ENCODE results near the gene TNS3. TPM values are rescaled to one million over a fixed set of nuclear protein-coding genes. Genes with fewer than 3 reads are reported as not detected.

TNS3 gene
- total and polyA plus RNA-seq, 9 donors: 20.2 to 49.1 (median 29.7) TPM

DNA sequence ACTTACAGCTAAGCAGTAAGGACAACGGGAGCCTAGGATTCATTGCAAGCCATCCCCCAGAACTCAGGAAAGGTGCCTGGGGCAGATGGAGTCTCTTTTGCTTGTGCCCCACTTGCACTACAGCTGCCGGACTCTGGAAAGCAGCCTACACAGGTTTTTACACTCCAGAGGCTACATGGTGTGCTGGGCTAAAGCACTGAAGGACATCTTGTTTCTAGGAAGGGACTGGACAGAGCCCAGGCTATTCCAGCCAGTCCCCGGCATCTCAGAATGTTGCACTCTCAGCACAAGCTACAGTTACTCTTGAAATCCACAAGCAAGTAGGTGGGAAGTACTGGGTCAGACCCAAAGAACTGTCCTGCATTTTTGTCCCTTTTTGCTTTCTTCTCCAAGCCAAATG is 333.1 kb downstream of the TNS3 start:
- Histone ChIP-seq H3K4me1 (ENCODE audit: control insufficient read depth, insufficient read depth, low read length) (peaks cover 24% of the 10 kb centered on the region), H3K27ac (ENCODE audit: low read length) (no peak overlapping the region), H3K27me3 (ENCODE audit: control insufficient read depth, insufficient read depth, low read length) (no peaks in the 10 kb centered on the region), H3K4me3 (ENCODE audit: low read length) (no peak overlapping the region), H3K36me3 (ENCODE audit: control insufficient read depth, insufficient read depth, low read length) (no peaks in the 10 kb centered on the region), H3K9me3 (replicated peaks; ENCODE audit: control insufficient read depth, low read depth, low read length) (no peaks in the 10 kb centered on the region)
- WGBS (ENCODE audit: insufficient coverage): 69% methylated on average over 3 of the region's 3 CpGs
- no peak for DNase-seq

DNA sequence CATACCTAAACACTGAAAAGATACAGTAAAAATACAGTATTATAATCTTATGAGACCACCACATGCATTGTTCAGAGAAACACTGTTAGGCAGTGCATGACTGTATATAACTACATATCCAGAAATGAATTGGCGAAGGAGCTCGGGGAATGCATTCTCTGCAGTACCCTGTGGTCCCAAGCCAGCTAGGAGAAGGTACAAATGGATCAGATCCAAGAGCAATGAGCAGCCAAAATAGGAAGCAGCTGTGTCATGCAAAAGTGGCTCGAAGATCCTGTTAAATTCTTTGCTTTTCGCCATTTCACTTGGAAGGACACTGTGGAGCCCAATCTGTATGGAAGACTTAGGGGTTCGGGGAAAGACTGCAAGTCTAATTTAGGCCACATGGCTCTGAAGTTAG is 334.8 kb downstream of the TNS3 start:
- Histone ChIP-seq H3K27me3 (ENCODE audit: control insufficient read depth, insufficient read depth, low read length) (no peaks in the 10 kb centered on the region), H3K36me3 (ENCODE audit: control insufficient read depth, insufficient read depth, low read length) (no peaks in the 10 kb centered on the region), H3K27ac (ENCODE audit: low read length) (peak overlapping the region; percentile 47), H3K4me1 (ENCODE audit: control insufficient read depth, insufficient read depth, low read length) (peaks cover 19% of the 10 kb centered on the region), H3K4me3 (ENCODE audit: low read length) (no peak overlapping the region), H3K9me3 (replicated peaks; ENCODE audit: control insufficient read depth, low read depth, low read length) (no peaks in the 10 kb centered on the region)
- WGBS (ENCODE audit: insufficient coverage): 33% methylated on average over 5 of the region's 5 CpGs
- DNase-seq: peak; percentile 63

DNA sequence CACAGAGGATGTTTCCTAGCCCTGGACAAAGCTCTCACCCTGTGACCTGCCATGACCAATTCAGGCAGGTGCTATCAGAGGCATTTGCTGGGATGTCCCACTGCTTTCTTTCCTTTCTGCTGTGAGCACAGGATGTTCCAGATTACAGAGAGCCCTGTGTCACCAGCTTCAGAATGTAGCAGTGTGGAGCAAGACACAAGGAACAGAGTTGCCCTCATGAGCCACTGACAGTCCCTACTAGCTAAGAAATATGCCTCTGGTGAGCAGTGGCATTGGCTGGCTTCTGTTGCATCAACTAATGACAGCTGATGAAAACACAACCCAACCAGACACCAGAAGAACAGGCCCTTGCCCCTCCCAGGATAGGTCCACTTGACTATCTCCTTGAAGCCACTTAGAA is 337.2 kb downstream of the TNS3 start:
- Histone ChIP-seq H3K4me3 (ENCODE audit: low read length) (no peak overlapping the region), H3K4me1 (ENCODE audit: control insufficient read depth, insufficient read depth, low read length) (peaks cover 19% of the 10 kb centered on the region), H3K9me3 (replicated peaks; ENCODE audit: control insufficient read depth, low read depth, low read length) (no peaks in the 10 kb centered on the region), H3K27me3 (ENCODE audit: control insufficient read depth, insufficient read depth, low read length) (no peaks in the 10 kb centered on the region), H3K36me3 (ENCODE audit: control insufficient read depth, insufficient read depth, low read length) (no peaks in the 10 kb centered on the region), H3K27ac (ENCODE audit: low read length) (no peak overlapping the region)
- DNase-seq: no peak

- Histone ChIP-seq H3K4me3 (ENCODE audit: low read length) (no peak overlapping the region), H3K27ac (ENCODE audit: low read length) (no peak overlapping the region), H3K27me3 (ENCODE audit: control insufficient read depth, insufficient read depth, low read length) (no peaks in the 10 kb centered on the region), H3K4me1 (ENCODE audit: control insufficient read depth, insufficient read depth, low read length) (peaks cover 11% of the 10 kb centered on the region), H3K36me3 (ENCODE audit: control insufficient read depth, insufficient read depth, low read length) (no peaks in the 10 kb centered on the region), H3K9me3 (replicated peaks; ENCODE audit: control insufficient read depth, low read depth, low read length) (no peaks in the 10 kb centered on the region)
- WGBS (ENCODE audit: insufficient coverage): 78% methylated on average over 7 of the region's 10 CpGs
- no peak for DNase-seq
Observed at GRCh38 chr7:47241112-47242065, 340.5 kb downstream of the TNS3 start.

- H3K4me3 ChIP-seq (ENCODE audit: low read length): no peak overlapping the region
- WGBS (ENCODE audit: insufficient coverage): 52% methylated on average over 2 of the region's 3 CpGs
- no peaks in the 10 kb centered on the region for H3K36me3 ChIP-seq (ENCODE audit: control insufficient read depth, insufficient read depth, low read length)
- peak; percentile 90 for DNase-seq
- no peaks in the 10 kb centered on the region for H3K9me3 ChIP-seq (replicated peaks; ENCODE audit: control insufficient read depth, low read depth, low read length)
- H3K27ac ChIP-seq (ENCODE audit: low read length): no peak overlapping the region
- peaks cover 10% of the 10 kb centered on the region for H3K4me1 ChIP-seq (ENCODE audit: control insufficient read depth, insufficient read depth, low read length)
- no peaks in the 10 kb centered on the region for H3K27me3 ChIP-seq (ENCODE audit: control insufficient read depth, insufficient read depth, low read length)
Observed at GRCh38 chr7:47239931-47240421, 341.9 kb downstream of the TNS3 start.

GRCh38 chr7:47239034-47239433 is 342.9 kb downstream of the TNS3 start:
- WGBS (ENCODE audit: insufficient coverage): 71% methylated on average over 6 of the region's 7 CpGs
- no peak overlapping the region for H3K4me3 ChIP-seq (ENCODE audit: low read length)

GRCh38 chr7:47236480-47237129 is 345.3 kb downstream of the TNS3 start:
- H3K9me3 ChIP-seq (replicated peaks; ENCODE audit: control insufficient read depth, low read depth, low read length): no peaks in the 10 kb centered on the region
- peak; percentile 87 for DNase-seq
- H3K4me1 ChIP-seq (ENCODE audit: control insufficient read depth, insufficient read depth, low read length): peaks cover 6% of the 10 kb centered on the region
- H3K4me3 ChIP-seq (ENCODE audit: low read length): no peak overlapping the region
- 33% methylated on average over 1 of the region's 3 CpGs for WGBS (ENCODE audit: insufficient coverage)
- H3K27me3 ChIP-seq (ENCODE audit: control insufficient read depth, insufficient read depth, low read length): no peaks in the 10 kb centered on the region
- no peaks in the 10 kb centered on the region for H3K36me3 ChIP-seq (ENCODE audit: control insufficient read depth, insufficient read depth, low read length)
- peak overlapping the region; percentile 16 for H3K27ac ChIP-seq (ENCODE audit: low read length)

More at GRCh38 chr7:47239034-47239433, 342.9 kb downstream of the TNS3 start:
- Histone ChIP-seq H3K27ac (ENCODE audit: low read length) (peak overlapping the region; percentile 73), H3K9me3 (replicated peaks; ENCODE audit: control insufficient read depth, low read depth, low read length) (no peaks in the 10 kb centered on the region), H3K27me3 (ENCODE audit: control insufficient read depth, insufficient read depth, low read length) (no peaks in the 10 kb centered on the region), H3K4me1 (ENCODE audit: control insufficient read depth, insufficient read depth, low read length) (peaks cover 7% of the 10 kb centered on the region), H3K36me3 (ENCODE audit: control insufficient read depth, insufficient read depth, low read length) (no peaks in the 10 kb centered on the region)
- no peak for DNase-seq

DNA sequence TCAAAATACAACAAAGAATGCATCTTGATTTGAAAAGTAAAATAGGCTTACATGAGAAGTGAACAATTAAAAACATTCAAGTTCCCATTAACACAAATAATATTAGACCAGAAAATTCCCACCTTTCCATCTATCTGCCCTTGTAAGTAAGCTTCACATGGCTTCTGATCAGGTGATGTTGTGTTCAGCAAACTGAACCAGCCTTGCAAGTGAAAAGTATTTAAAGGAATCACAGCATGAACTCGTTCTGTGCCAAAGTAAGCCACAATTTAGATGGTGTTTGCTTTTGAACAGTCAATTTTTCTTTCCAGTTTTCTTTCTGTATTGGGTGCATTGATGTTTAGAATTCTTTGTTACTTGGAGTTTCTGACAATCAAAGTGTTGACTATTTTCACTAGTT is 347.9 kb downstream of the TNS3 start:
- no peak for DNase-seq
- WGBS (ENCODE audit: insufficient coverage): no CpG with 5 or more reads among the region's 1 CpG
- no peak overlapping the region for H3K4me3 ChIP-seq (ENCODE audit: low read length)
- H3K9me3 ChIP-seq (replicated peaks; ENCODE audit: control insufficient read depth, low read depth, low read length): no peaks in the 10 kb centered on the region
- no peaks in the 10 kb centered on the region for H3K36me3 ChIP-seq (ENCODE audit: control insufficient read depth, insufficient read depth, low read length)
- H3K4me1 ChIP-seq (ENCODE audit: control insufficient read depth, insufficient read depth, low read length): peaks cover 3% of the 10 kb centered on the region
- H3K27me3 ChIP-seq (ENCODE audit: control insufficient read depth, insufficient read depth, low read length): no peaks in the 10 kb centered on the region
- H3K27ac ChIP-seq (ENCODE audit: low read length): no peak overlapping the region

- Histone ChIP-seq H3K4me1 (ENCODE audit: control insufficient read depth, insufficient read depth, low read length) (no peaks in the 10 kb centered on the region), H3K9me3 (replicated peaks; ENCODE audit: control insufficient read depth, low read depth, low read length) (no peaks in the 10 kb centered on the region), H3K27me3 (ENCODE audit: control insufficient read depth, insufficient read depth, low read length) (no peaks in the 10 kb centered on the region), H3K27ac (ENCODE audit: low read length) (no peak overlapping the region), H3K4me3 (ENCODE audit: low read length) (no peak overlapping the region), H3K36me3 (ENCODE audit: control insufficient read depth, insufficient read depth, low read length) (no peaks in the 10 kb centered on the region)
- peak; percentile 53 for DNase-seq
- WGBS (ENCODE audit: insufficient coverage): 75% methylated on average over 1 of the region's 8 CpGs
Observed at GRCh38 chr7:47232751-47233412, 349.0 kb downstream of the TNS3 start.

- H3K36me3 ChIP-seq (ENCODE audit: control insufficient read depth, insufficient read depth, low read length): no peaks in the 10 kb centered on the region
- no CpG with 5 or more reads among the region's 1 CpG for WGBS (ENCODE audit: insufficient coverage)
- peaks cover 2% of the 10 kb centered on the region for H3K4me1 ChIP-seq (ENCODE audit: control insufficient read depth, insufficient read depth, low read length)
- no peaks in the 10 kb centered on the region for H3K9me3 ChIP-seq (replicated peaks; ENCODE audit: control insufficient read depth, low read depth, low read length)
- H3K27ac ChIP-seq (ENCODE audit: low read length): no peak overlapping the region
- no peak overlapping the region for H3K4me3 ChIP-seq (ENCODE audit: low read length)
- DNase-seq: no peak
- H3K27me3 ChIP-seq (ENCODE audit: control insufficient read depth, insufficient read depth, low read length): no peaks in the 10 kb centered on the region
Observed at GRCh38 chr7:47231627-47232026, 350.3 kb downstream of the TNS3 start.
